CD4-positive, alpha-beta memory T cell (primary cell): Measurements from ENCODE around the gene PIP5KL1. TPM values are rescaled to one million over a fixed set of nuclear protein-coding genes. Genes with fewer than 3 reads are reported as not detected.

ENCODE experiments used
- CTCF ChIA-PET: fragments of 350-600 bp; sonication (Branson Sonifier 250); formaldehyde crosslinking; loops from one replicate; lab custom pipeline; 2021; ENCODE audit warnings: inconsistent platforms; ENCODE audit not compliant: partially characterized antibody; lab: Charles Lee
- POLR2A ChIA-PET: fragments of 350-600 bp; sonication (Branson Sonifier 250); formaldehyde crosslinking; loops from one replicate; lab custom pipeline; 2021; ENCODE audit not compliant: partially characterized antibody; lab: Charles Lee
- DNase-seq, 5 donors: peaks; one replicate each; pipeline versions ENCODE4 v3.0.0 to v3.0.0-alpha.2; 2020 to 2022; ENCODE audit warnings: mixed read lengths in 1 of 5
- H3K27ac ChIP-seq: one replicate; pipeline ENCODE4 v1.7.0; 2013; ENCODE audit warnings: low read depth, low read length
- H3K27me3 ChIP-seq: 2 replicates; pipeline ENCODE4 v1.7.0; 2013; ENCODE audit warnings: mild to moderate bottlenecking, low read length, moderate library complexity; ENCODE audit not compliant: insufficient read depth
- H3K36me3 ChIP-seq: 2 replicates; pipeline ENCODE4 v1.7.0; 2013; ENCODE audit warnings: mild to moderate bottlenecking, low read length, moderate library complexity; ENCODE audit not compliant: insufficient read depth
- H3K4me1 ChIP-seq: 2 replicates; pipeline ENCODE4 v1.7.0; 2013; ENCODE audit warnings: mild to moderate bottlenecking, low read length, moderate library complexity; ENCODE audit not compliant: insufficient read depth
- H3K4me3 ChIP-seq, 2 donors: one replicate each; pipeline ENCODE4 v1.7.0; 2013; ENCODE audit warnings: low read length in 2 of 2, mild to moderate bottlenecking in 1 of 2
- H3K9me3 ChIP-seq, 2 donors: one replicate each; pipeline ENCODE4 v1.7.0; 2013; ENCODE audit warnings: low read length in 2 of 2, control low read depth in 1 of 2; ENCODE audit not compliant: control insufficient read depth in 1 of 2
- H3K27ac Mint-ChIP-seq, 7 donors: one replicate each; pipeline ENCODE4 v1.8.0; 2020 to 2021; ENCODE audit warnings: mixed read lengths in 7 of 7, mild to moderate bottlenecking in 6 of 7, inconsistent platforms in 3 of 7, moderate library complexity in 3 of 7
- H3K27me3 Mint-ChIP-seq, 2 donors: one replicate each; pipeline ENCODE4 v1.8.0; 2020 to 2021; ENCODE audit warnings: mixed read lengths in 2 of 2
- H3K36me3 Mint-ChIP-seq, 2 donors: one replicate each; pipeline ENCODE4 v1.8.0; 2020 to 2021; ENCODE audit warnings: mixed read lengths in 2 of 2, inconsistent platforms in 1 of 2, mild to moderate bottlenecking in 1 of 2
- H3K4me1 Mint-ChIP-seq, 4 donors: one replicate each; pipeline ENCODE4 v1.8.0; 2020 to 2021; ENCODE audit warnings: mixed read lengths in 4 of 4, mild to moderate bottlenecking in 1 of 4
- H3K4me3 Mint-ChIP-seq, 8 donors: one replicate each; pipeline ENCODE4 v1.8.0; 2020 to 2021; ENCODE audit warnings: mixed read lengths in 8 of 8, mild to moderate bottlenecking in 7 of 8, moderate library complexity in 6 of 8, inconsistent platforms in 3 of 8
- H3K9me3 Mint-ChIP-seq, 8 donors: one replicate each; pipeline ENCODE4 v1.8.0; 2020 to 2021; ENCODE audit warnings: mixed read lengths in 8 of 8, mild to moderate bottlenecking in 5 of 8, inconsistent platforms in 3 of 8, moderate library complexity in 1 of 8
- intact Hi-C: fragments of 100-400 bp; cut with micrococcal nuclease; formaldehyde crosslinking; loops from one replicate; pipeline ENCODE4 v1.15.1; 2023
- polyA plus RNA-seq, 2 donors: library from polyadenylated mRNA; unstranded; fragments of 300-500 nt; fragmentation: Illumina TruSeq; gene quantifications; one replicate each; pipeline ENCODE4 v1.2.3, GENCODE V29; 2021
- total RNA-seq, 2 experiments: library from RNA; stranded (reverse); gene quantifications; one replicate each; pipeline ENCODE4 v1.2.3, GENCODE V29; 2021

PIP5KL1 gene
- total and polyA plus RNA-seq, 4 experiments from 2014 or later = 0.26 to 1.8 (median 0.76) TPM

DNA sequence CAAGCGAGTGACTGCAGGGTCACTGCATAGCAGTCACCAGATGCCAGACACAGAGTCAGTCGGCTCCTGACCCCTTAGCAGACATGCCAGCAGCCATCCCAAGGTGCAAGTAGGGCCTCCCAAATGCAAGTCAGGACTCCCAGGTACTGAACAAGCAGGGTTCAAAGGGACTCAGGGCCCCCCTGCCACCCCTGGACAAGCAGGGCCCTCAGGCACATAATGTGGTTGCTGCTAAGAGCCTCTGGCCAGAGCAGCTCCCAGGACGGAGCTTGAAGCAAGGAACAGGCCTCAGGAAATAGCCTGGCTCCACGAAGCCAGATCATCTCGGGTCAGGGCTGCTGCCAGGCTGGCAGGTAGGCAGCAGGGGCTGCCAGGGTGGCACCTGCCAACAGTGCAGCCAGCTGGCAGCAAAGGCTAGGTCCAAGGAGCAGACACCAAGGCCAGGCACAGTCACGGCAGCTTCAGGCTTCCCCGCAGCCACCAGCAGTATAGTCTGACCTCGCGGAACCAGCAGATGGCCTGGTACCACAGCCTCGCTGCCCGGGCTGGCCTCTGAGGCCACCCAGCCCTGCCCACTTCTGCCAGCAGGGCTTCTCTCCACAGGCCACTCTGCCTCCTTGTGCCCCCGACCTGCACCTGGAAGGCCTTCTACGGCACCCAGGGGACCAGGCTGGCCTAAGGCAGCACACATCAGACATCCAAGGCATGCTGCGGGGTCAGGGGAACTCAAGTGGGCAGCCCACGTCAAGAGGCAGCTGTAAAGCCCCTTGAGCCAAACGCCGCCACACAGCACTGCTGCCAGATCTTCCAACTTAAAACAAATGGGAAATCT is 42.8 kb upstream of the PIP5KL1 start:
- H3K9me3 ChIP-seq = no peaks in the 10 kb centered on the region
- H3K4me3 Mint-ChIP-seq = peak overlapping the region; percentile 78 to 98 (median 96)
- peaks cover 35 to 55% of the 10 kb centered on the region in 2 donors for H3K36me3 Mint-ChIP-seq
- H3K4me3 ChIP-seq = peak overlapping the region; percentile 54 to 72
- DNase-seq = no peak
- ChIA-PET CTCF (interaction anchor here (0.9 to 17.5 kb wide), 6 partner anchors 18 to 61 kb away, joined by 3 to 182 read pairs (median 40); no protein-coding TSS in a partner anchor), POLR2A (interaction anchor here (3.2 to 36.2 kb wide), 6 partner anchors 0 to 94 kb away, joined by 10 to 1317 read pairs (median 388); partner anchors contain the start of genes DPM2, EEIG1, NAIF1 and SLC25A25)
- H3K27ac Mint-ChIP-seq = peak overlapping the region; percentile 94 to 99 (median 98)
- peaks cover 60 to 99% (median 73%) of the 10 kb centered on the region in 4 donors for H3K4me1 Mint-ChIP-seq
- no peaks in the 10 kb centered on the region for H3K27me3 ChIP-seq
- H3K9me3 Mint-ChIP-seq = no peaks in the 10 kb centered on the region
- peaks cover 12% of the 10 kb centered on the region for H3K36me3 ChIP-seq
- H3K27ac ChIP-seq = peak overlapping the region; percentile 78
- intact Hi-C loops = loop anchor here (5.0 kb wide), 2 partner anchors 36 to 144 kb away; partner anchors contain the start of gene DPM2
- no peaks in the 10 kb centered on the region for H3K27me3 Mint-ChIP-seq
- peaks cover 98% of the 10 kb centered on the region for H3K4me1 ChIP-seq

GRCh38 chr9:127972236-127972871 is 41.8 kb upstream of the PIP5KL1 start:
- Histone ChIP-seq H3K9me3 (no peaks in the 10 kb centered on the region), H3K27ac (peak overlapping the region; percentile 78), H3K36me3 (peaks cover 12% of the 10 kb centered on the region), H3K4me3 (peak overlapping the region; percentile 54 to 72), H3K27me3 (no peaks in the 10 kb centered on the region), H3K4me1 (peaks cover 100% of the 10 kb centered on the region)
- no peaks in the 10 kb centered on the region for H3K9me3 Mint-ChIP-seq
- H3K27ac Mint-ChIP-seq = peak overlapping the region; percentile 81 to 99 (median 98)
- peaks cover 26 to 52% of the 10 kb centered on the region in 2 donors for H3K36me3 Mint-ChIP-seq
- H3K4me1 Mint-ChIP-seq = peaks cover 69 to 100% (median 83%) of the 10 kb centered on the region in 4 donors
- no peak for DNase-seq
- peak overlapping the region; percentile 78 to 98 (median 96) for H3K4me3 Mint-ChIP-seq
- ChIA-PET CTCF (interaction anchor here (0.6 to 17.5 kb wide), 10 partner anchors 11 to 62 kb away, joined by 3 to 182 read pairs (median 10); no protein-coding TSS in a partner anchor), POLR2A (interaction anchor here (1.5 to 36.2 kb wide), 7 partner anchors 1 to 188 kb away, joined by 5 to 1317 read pairs (median 294); partner anchors contain the start of genes BBLN, DPM2, EEIG1 and NAIF1)
- no peaks in the 10 kb centered on the region for H3K27me3 Mint-ChIP-seq
- intact Hi-C loops = loop anchor here (5.0 kb wide), 2 partner anchors 35 to 145 kb away; partner anchors contain the start of gene DPM2

DNA sequence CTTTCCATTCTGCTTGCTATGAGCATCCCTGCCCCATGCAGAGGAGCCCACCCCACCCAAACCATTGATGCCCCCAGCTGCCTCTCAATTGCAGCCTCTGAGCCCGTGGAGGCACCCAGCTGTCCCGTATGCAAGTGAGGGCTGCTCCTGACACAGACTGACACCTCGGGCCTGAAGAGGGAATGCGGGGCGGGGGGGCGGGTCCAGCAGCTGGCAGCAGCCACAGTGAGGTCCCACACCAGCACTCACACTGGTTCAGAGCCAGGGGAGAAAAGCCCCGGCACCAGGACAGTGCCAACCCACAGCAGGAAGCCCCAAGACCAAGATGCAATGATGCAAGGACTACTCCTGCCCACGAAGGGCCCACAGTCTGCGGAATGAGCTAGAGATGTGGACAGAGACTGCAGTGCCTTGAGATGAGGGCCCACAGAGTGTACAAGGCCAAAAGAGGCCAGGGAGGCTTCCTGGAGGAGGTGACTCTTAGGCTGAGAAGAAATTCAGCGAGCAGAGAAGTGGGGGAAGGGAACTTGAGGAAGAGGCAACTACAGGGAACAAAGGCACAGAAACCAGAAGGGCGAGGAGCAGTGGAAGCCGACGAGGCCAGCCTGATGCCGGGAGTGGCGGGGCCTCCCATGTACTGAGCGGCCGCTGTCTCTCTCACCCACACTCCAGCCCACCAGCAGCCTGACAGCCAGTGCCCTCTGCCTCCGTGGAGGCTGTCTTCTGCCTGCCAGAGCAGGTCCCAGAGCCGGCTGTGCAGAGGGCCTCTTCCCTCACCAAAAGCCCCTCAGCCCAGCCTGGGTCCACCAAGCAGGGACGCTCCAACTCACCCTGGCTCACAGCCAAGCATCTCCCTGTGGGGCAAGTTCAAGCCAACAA is 41.0 kb upstream of the PIP5KL1 start:
- peak overlapping the region; percentile 54 to 76 for H3K4me3 ChIP-seq
- H3K4me1 ChIP-seq = peaks cover 100% of the 10 kb centered on the region

GRCh38 chr9:127970401-127971313 is 40.1 kb upstream of the PIP5KL1 start:
- Histone ChIP-seq H3K4me1 (peaks cover 100% of the 10 kb centered on the region), H3K4me3 (peak overlapping the region; percentile 61 to 76), H3K27me3 (no peaks in the 10 kb centered on the region), H3K27ac (peak overlapping the region; percentile 78), H3K36me3 (peaks cover 4% of the 10 kb centered on the region), H3K9me3 (no peaks in the 10 kb centered on the region)
- Mint-ChIP-seq H3K27ac (peak overlapping the region; percentile 81 to 99 (median 97)), H3K4me3 (peak overlapping the region; percentile 78 to 98 (median 93)), H3K27me3 (no peaks in the 10 kb centered on the region), H3K4me1 (peaks cover 73 to 100% (median 87%) of the 10 kb centered on the region in 4 donors), H3K9me3 (no peaks in the 10 kb centered on the region), H3K36me3 (peaks cover 13 to 42% of the 10 kb centered on the region in 2 donors)
- CTCF ChIA-PET = interaction anchor here (0.6 to 17.5 kb wide), 9 partner anchors 10 to 64 kb away, joined by 3 to 182 read pairs (median 4); no protein-coding TSS in a partner anchor
- DNase-seq = peak; percentile 72 to 89 (median 73)
- POLR2A ChIA-PET = interaction anchor here (0.7 to 36.2 kb wide), 15 partner anchors 3 to 191 kb away, joined by 3 to 1317 read pairs (median 6); partner anchors contain the start of genes BBLN, DPM2, EEIG1 and FPGS
- intact Hi-C loops = loop anchor here (1.0 to 5.0 kb wide), 6 partner anchors 11 to 147 kb away; partner anchors contain the start of gene DPM2

More for the DNA sequence above, 41.0 kb upstream of the PIP5KL1 start:
- no peaks in the 10 kb centered on the region for H3K9me3 ChIP-seq
- DNase-seq = peak; percentile 40 to 81 (median 48)
- intact Hi-C loops = loop anchor here (1.0 to 5.0 kb wide), 4 partner anchors 10 to 146 kb away; partner anchors contain the start of gene DPM2
- no peaks in the 10 kb centered on the region for H3K27me3 ChIP-seq
- Mint-ChIP-seq H3K4me3 (peak overlapping the region; percentile 78 to 98 (median 96)), H3K9me3 (no peaks in the 10 kb centered on the region), H3K27ac (peak overlapping the region; percentile 81 to 99 (median 98)), H3K27me3 (no peaks in the 10 kb centered on the region), H3K4me1 (peaks cover 75 to 100% (median 89%) of the 10 kb centered on the region in 4 donors), H3K36me3 (peaks cover 23 to 50% of the 10 kb centered on the region in 2 donors)
- peak overlapping the region; percentile 78 for H3K27ac ChIP-seq
- ChIA-PET POLR2A (interaction anchor here (0.8 to 36.2 kb wide), 12 partner anchors 2 to 189 kb away, joined by 3 to 1317 read pairs (median 13); partner anchors contain the start of genes BBLN, DPM2, EEIG1 and FPGS), CTCF (interaction anchor here (0.6 to 17.5 kb wide), 8 partner anchors 11 to 63 kb away, joined by 3 to 182 read pairs (median 6); no protein-coding TSS in a partner anchor)
- peaks cover 12% of the 10 kb centered on the region for H3K36me3 ChIP-seq

DNA sequence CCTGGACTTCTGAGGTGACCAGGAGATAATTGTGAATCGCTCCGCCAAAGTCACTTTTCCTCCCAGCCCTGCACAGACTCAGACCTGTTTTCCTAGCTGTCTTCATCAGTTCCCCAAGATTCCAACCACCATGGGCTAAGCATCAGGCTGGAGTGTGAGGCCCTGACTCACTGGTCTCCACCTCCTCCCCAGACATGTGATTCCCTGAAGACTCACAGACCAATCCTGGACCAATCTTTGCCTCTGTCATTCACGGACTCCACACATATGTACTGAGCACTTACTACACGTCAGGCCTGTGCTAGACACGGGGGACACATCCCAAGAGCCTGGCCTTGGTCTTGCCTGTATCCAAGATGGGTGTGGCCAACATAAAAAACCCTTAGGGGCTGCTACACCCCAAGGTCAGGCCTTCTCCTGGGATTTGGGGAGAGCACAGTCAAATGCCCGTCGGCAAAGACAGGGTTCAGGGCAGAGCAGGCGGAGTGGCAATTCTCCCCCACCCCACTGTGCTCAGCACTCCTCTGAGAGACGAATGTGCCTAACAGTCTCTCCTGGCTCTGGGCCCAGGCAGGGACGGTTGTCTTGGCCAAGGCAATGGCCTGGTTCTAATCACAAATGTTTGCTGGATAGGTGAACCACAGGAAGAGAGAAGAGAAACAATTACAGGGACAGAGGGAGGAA is 38.3 kb upstream of the PIP5KL1 start:
- DNase-seq = no peak
- H3K27me3 Mint-ChIP-seq = no peaks in the 10 kb centered on the region
- H3K27ac ChIP-seq = peak overlapping the region; percentile 78
- peaks cover 6 to 37% of the 10 kb centered on the region in 2 donors for H3K36me3 Mint-ChIP-seq
- no peaks in the 10 kb centered on the region for H3K27me3 ChIP-seq
- H3K27ac Mint-ChIP-seq = peak overlapping the region; percentile 81 to 99 (median 97)
- H3K4me1 Mint-ChIP-seq = peaks cover 71 to 100% (median 87%) of the 10 kb centered on the region in 4 donors
- peak overlapping the region; percentile 78 to 98 (median 93) for H3K4me3 Mint-ChIP-seq
- H3K4me1 ChIP-seq = peaks cover 100% of the 10 kb centered on the region
- H3K9me3 ChIP-seq = no peaks in the 10 kb centered on the region
- ChIA-PET POLR2A (interaction anchor here (15.3 to 36.2 kb wide), 5 partner anchors 5 to 57 kb away, joined by 250 to 1317 read pairs (median 482); partner anchors contain the start of genes DPM2 and EEIG1), CTCF (interaction anchor here (0.5 to 17.5 kb wide), 3 partner anchors 13 to 66 kb away, joined by 3 to 182 read pairs (median 46); no protein-coding TSS in a partner anchor)
- H3K36me3 ChIP-seq = no peaks in the 10 kb centered on the region
- intact Hi-C loops = no loop called here
- H3K9me3 Mint-ChIP-seq = no peaks in the 10 kb centered on the region
- peak overlapping the region; percentile 34 to 76 for H3K4me3 ChIP-seq
